Measurements from ENCODE around the gene OR2A5.
"Not testable (repeated sequence)": the region's sequence is repeated elsewhere in the genome, so short reads cannot be mapped to it uniquely, and the experiment has no call there.

OR2A5 gene

DNA sequence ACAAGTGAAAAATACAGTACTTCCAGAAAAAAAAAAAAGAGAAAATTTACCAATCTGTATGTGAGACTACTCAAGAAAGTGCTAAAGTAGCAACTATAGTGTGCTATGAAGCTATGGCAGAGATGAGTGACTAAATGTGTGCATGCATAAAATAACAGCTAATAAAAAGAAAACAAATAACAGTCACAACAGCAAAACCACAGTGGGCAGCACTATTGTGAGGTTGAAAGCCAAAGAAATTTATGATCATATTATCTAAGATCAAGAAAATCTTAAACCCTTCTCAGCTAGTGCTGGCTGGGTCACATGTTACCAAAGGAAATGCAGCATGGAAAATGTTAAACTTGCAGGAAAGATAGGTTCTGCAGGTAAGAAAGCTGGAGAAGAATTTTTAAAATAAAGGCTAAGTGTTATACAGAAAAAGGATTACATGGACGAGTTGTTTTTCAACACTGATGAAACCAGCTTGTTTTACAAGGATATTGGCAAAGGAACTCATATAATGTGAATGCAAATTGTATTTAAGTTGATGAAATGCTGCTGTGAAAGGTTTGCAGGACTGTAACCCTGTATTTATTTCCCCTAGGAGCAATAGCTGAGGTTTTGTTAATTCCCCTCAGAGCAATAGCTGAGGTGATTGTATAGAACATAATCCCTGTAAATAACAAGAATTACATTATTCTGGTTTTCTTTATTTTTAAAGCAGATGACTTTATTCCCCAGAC lies 15.6 kb upstream of the OR2A5 start:
- DNase-seq (ENCODE audit: low read depth in 1 of 2, low spot score in 1 of 2), result no peak

GRCh38 chr7:144035385-144035784 lies 13.4 kb upstream of the OR2A5 start:
- DNase-seq (ENCODE audit: low read depth in 1 of 2, low spot score in 1 of 2), result no peak

DNA sequence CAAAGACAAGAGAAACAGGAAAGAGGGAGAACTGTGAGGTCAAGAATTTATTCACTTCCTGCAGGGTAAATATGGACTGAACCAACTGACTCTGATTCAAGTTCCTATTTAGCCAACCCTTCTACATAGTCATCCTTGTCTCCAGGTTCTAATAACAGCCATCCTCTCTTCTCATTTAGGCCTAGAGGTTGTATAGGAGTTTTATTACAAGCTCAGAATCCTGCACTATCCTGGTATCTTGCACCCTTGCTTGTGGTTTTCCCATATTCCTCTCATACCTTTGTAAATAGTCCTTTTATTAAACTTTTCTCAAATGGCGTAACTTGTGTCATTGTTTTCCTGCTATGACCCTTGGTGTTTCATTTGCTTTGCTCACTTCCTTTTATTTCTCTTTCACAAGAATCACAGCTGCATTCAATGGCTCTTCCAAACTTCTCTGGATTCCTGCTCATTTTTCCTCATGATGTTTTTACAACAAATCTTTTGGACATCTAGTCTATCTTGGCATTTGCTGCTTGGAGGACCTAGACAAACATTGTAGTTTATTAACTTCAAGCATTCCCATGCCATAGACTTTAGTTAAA lies 12.4 kb upstream of the OR2A5 start:
- DNase-seq (ENCODE audit: low read depth in 1 of 2, low spot score in 1 of 2), result no peak

DNA sequence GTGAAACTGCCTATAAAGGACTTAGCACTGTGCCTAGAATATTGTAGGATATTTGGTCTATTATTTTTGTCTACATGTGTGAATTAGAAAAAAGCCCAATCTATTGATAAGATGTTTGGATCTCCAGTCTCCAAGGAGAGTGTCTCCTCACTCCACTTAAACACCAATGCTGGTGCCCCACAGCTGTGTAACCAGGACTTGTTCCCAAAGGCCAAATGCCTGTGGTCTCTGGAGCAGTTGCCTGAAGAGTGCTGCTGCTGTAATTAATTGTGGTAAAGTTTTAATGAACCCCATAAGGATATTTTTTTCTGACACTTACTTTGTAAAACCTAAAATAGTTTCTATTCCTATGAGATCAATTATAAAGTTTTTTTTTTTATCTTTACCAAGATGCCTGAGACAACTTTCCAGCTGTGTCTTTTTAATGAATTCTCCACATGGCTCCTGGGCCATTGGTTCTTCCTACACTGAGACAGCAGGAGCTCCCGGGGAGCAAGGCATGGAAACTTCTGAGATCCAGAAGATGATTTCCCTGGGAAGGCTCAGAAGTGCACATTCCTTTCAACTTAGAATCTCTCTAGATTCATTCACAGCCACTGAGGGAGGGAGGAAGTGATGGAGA lies 11.2 kb upstream of the OR2A5 start:
- no peak for DNase-seq (ENCODE audit: low read depth in 1 of 2, low spot score in 1 of 2)

- DNase-seq (ENCODE audit: low read depth in 1 of 2, low spot score in 1 of 2), result no peak
Measured at GRCh38 chr7:144038887-144039286, 9.9 kb upstream of the OR2A5 start.

- DNase-seq (ENCODE audit: low read depth in 1 of 2, low spot score in 1 of 2), result no peak
Measured at GRCh38 chr7:144049491-144049890, 743 bp downstream of the OR2A5 start.

DNA sequence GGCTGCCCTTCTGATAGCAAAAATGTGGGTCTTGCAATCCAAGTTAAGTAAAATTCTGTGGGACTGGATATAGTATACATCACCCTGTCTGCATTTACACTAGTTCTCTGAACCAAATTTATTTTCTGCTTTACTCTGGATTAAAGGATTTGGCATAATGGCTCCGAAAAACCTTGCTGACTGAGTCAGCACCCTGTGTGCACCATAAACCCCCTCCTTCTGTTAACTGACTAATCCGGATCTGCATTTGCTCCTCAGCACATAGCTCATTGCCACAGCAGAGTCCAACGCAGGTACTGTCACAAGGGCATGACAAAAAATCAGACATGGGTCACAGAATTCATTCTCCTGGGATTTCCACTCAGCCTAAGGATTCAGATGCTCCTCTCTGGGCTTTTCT lies 1.3 kb downstream of the OR2A5 start:
- DNase-seq (ENCODE audit: low read depth in 1 of 2, low spot score in 1 of 2), result no peak

GRCh38 chr7:144050884-144051283 lies 2.1 kb downstream of the OR2A5 start:
- DNase-seq (ENCODE audit: low read depth in 1 of 2, low spot score in 1 of 2), result not testable (repeated sequence)

- no peak for DNase-seq (ENCODE audit: low read depth in 1 of 2, low spot score in 1 of 2)
Measured at GRCh38 chr7:144057954-144058353, 9.2 kb downstream of the OR2A5 start.

- no peak for DNase-seq (ENCODE audit: low read depth in 1 of 2, low spot score in 1 of 2)
Measured at GRCh38 chr7:144063710-144064109, 15.0 kb downstream of the OR2A5 start.

GRCh38 chr7:144069511-144069910 lies 20.8 kb downstream of the OR2A5 start, which contains the start of gene OR2A25:
Gene OR2A25 (plus strand): TSS chr7:144069811. CDS start chr7:144074220, 4,409 bp downstream.
- DNase-seq (ENCODE audit: low read depth in 1 of 2, low spot score in 1 of 2), result no peak

DNA sequence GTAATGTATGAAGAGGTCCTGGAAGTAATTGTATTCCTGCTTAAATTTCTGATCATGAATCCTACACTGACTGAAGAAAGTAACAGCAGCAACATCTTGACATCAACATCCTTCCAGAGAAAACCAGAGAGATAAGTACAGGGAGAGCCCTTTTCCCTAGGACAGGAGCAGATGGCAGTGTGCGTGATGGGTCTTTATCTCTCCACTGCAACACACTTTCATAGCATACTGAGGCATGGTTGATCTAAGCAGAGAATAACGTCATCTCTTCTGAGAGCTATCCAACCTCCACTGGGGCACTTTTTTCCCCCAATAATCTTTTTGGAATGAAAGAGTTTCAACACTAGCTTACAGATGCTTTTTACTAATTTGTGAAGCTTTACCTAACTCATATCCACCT lies 21.2 kb downstream of the OR2A5 start:
- DNase-seq (ENCODE audit: low read depth in 1 of 2, low spot score in 1 of 2), result no peak

DNA sequence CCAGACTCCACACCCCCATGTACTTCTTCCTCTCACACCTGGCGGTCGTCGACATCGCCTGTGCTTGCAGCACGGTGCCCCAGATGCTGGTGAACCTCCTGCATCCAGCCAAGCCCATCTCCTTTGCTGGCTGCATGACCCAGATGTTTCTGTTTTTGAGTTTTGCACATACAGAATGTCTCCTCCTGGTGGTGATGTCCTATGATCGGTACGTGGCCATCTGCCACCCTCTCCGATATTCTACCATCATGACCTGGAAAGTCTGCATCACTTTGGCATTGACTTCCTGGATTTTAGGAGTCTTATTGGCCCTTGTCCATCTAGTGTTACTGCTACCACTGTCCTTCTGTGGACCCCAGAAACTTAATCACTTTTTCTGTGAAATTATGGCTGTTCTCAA lies 25.6 kb downstream of the OR2A5 start:
- no peak for DNase-seq (ENCODE audit: low read depth in 1 of 2, low spot score in 1 of 2)

DNA sequence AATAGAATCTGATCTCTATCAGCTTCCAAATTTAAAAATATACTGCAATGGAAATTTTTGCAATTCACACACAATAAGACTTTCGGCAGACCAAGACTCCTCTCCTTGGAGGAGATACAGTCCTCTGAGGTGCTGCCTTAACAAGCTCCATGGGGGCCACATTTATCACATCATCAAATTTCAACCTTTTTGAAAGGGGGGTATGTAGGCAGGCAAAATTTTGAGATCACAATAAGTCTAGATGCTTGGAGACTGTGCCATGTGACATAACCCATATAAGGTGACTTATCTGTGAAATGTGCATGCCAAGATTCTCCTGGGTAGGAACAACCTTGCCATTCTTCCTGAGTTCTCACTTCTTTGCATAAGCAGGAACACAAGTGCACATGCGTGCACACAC lies 37.2 kb downstream of the OR2A5 start, which contains the start of gene OR2A12:
OR2A12 (plus strand) TSS at position 301 of the 400 bp plus-strand sequence. CDS start 8,830 bp downstream, outside the sequence.
- DNase-seq (ENCODE audit: low read depth in 1 of 2, low spot score in 1 of 2), result no peak

GRCh38 chr7:144086730-144087129 lies 38.0 kb downstream of the OR2A5 start:
- no peak for DNase-seq (ENCODE audit: low read depth in 1 of 2, low spot score in 1 of 2)

- no peak for DNase-seq (ENCODE audit: low read depth in 1 of 2, low spot score in 1 of 2)
Measured at GRCh38 chr7:144087230-144087629, 38.5 kb downstream of the OR2A5 start.

DNA sequence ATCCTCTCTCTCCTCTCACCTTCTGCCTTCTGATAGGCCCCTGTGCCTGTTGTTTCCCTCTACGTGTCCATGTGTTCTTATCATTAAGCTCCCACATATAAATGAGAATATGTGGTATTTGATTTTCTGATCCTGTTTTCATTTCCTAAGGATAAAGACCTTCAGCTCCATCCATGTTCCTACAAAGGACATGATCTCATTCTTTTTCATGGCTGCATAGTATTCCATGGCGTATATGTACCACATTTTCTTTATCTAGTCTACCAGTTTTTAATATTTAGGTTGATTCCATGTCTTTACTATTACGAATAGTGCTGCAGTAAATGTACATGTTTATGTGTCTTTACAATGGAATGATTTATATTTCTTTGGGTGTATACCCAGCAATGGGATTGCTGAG lies 41.9 kb downstream of the OR2A5 start:
- DNase-seq (ENCODE audit: low read depth in 1 of 2, low spot score in 1 of 2), result no peak

GRCh38 chr7:144098776-144099175 lies 50.0 kb downstream of the OR2A5 start:
- no peak for DNase-seq (ENCODE audit: low read depth in 1 of 2, low spot score in 1 of 2)

- no peak for DNase-seq (ENCODE audit: low read depth in 1 of 2, low spot score in 1 of 2)
Measured at GRCh38 chr7:144100607-144101006, 51.9 kb downstream of the OR2A5 start.

GRCh38 chr7:144102041-144102440 lies 53.3 kb downstream of the OR2A5 start:
- DNase-seq (ENCODE audit: low read depth in 1 of 2, low spot score in 1 of 2), result no peak

DNA sequence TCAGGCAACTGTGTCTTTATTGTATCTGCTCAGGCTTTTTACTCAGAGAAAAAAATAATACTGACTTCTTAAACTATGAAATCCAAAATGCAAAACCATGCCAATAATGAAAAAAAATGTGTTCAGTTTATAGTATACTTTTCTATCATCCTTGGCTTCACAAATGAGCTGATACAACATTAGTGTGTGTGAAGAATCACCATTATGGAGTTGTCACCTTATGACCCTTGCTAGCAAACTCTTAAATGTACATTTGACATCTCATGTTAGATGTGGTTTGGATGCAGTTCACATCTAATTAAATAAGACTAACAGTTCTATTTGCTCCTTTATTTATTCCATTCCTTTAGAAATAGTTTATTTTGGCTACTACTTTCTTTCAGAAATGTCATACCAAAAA lies 56.5 kb downstream of the OR2A5 start:
- no peak for DNase-seq (ENCODE audit: low read depth in 1 of 2, low spot score in 1 of 2)

Data from activated CD4-positive, alpha-beta T cell treated with anti-CD3 and anti-CD28 coated beads, Interleukin-2, amount 50 U/mL, for 24 hours (primary cell).